PC-3 (cell line): ENCODE data around the gene TGM5. TPM values are rescaled to one million over a fixed set of nuclear protein-coding genes. Genes with fewer than 3 reads are reported as not detected.

Experiments used
- ATAC-seq: fragments of 200-7000 bp; cut with Tn5 transposase; 2 replicates; pipeline ENCODE4 v1.9.1; 2020; ENCODE audit warnings: mild to moderate bottlenecking, moderate library complexity
- BruUV-seq: library from RNA; stranded (reverse); fragments of 400-500 nt; replicated peaks from 2 replicates; lab custom pipeline; 2021; lab: Mats Ljungman, UMichigan
- CTCF ChIA-PET: fragments of 300-600 bp; sonication (Branson Sonifier 250); formaldehyde crosslinking; loops from one replicate; lab custom pipeline; 2022; ENCODE audit warnings: antibody characterized with exemption; lab: Charles Lee
- POLR2A ChIA-PET: fragments of 300-600 bp; sonication (Branson Sonifier 250); formaldehyde crosslinking; loops from one replicate; lab custom pipeline; 2022; ENCODE audit warnings: antibody characterized with exemption; ENCODE audit not compliant: unreplicated experiment; lab: Charles Lee
- DNase-seq: peaks from one replicate; pipeline ENCODE4 v3.0.0-alpha.2; 2015
- H2AFZ ChIP-seq: fragments of 300-600 bp; sonication (generic); 2 replicates; pipeline ENCODE4 v1.6.0; 2016; ENCODE audit warnings: antibody characterized with exemption, low read length
- H3F3A ChIP-seq: fragments of 300-600 bp; sonication (generic); one replicate; pipeline ENCODE4 v1.6.0; 2017; ENCODE audit warnings: antibody characterized with exemption, low read length, control low read depth, mild to moderate bottlenecking; ENCODE audit not compliant: unreplicated experiment
- H3K27ac ChIP-seq: fragments of 300-600 bp; sonication (generic); 2 replicates; pipeline ENCODE4 v1.5.1; 2016; ENCODE audit warnings: mild to moderate bottlenecking, low read length
- H3K27me3 ChIP-seq: fragments of 300-600 bp; sonication (generic); 2 replicates; pipeline ENCODE4 v1.6.1; 2016; ENCODE audit warnings: low read length, mixed read lengths
- H3K36me3 ChIP-seq: fragments of 300-600 bp; sonication (generic); 2 replicates; pipeline ENCODE4 v1.6.1; 2016; ENCODE audit warnings: low read depth, mixed run types, low read length, mixed read lengths
- H3K4me1 ChIP-seq: fragments of 300-600 bp; sonication (generic); 2 replicates; pipeline ENCODE4 v1.5.1; 2016; ENCODE audit warnings: low read length; ENCODE audit not compliant: insufficient read depth
- H3K4me2 ChIP-seq: fragments of 300-600 bp; sonication (generic); 2 replicates; pipeline ENCODE4 v1.6.0; 2016; ENCODE audit warnings: low read length
- H3K4me3 ChIP-seq: fragments of 300-600 bp; sonication (generic); 2 replicates; pipeline ENCODE4 v1.5.1; 2016; ENCODE audit warnings: mild to moderate bottlenecking, low read length, mixed read lengths
- H3K79me2 ChIP-seq: fragments of 300-600 bp; sonication (generic); 2 replicates; pipeline ENCODE4 v1.6.1; 2017; ENCODE audit warnings: low read length, mixed read lengths
- H3K9ac ChIP-seq: fragments of 300-600 bp; sonication (generic); 2 replicates; pipeline ENCODE4 v1.6.0; 2016; ENCODE audit warnings: mild to moderate bottlenecking, low read length
- H3K9me2 ChIP-seq: fragments of 300-600 bp; sonication (generic); replicated peaks from 2 replicates; pipeline ENCODE4 v1.6.1; 2016; ENCODE audit warnings: mixed run types, low read length, mixed read lengths
- H3K9me3 ChIP-seq: fragments of 300-600 bp; sonication (generic); 2 replicates; pipeline ENCODE4 v1.6.1; 2016; ENCODE audit warnings: low read length, mixed read lengths
- H4K20me1 ChIP-seq: fragments of 300-600 bp; sonication (generic); 2 replicates; pipeline ENCODE4 v1.6.1; 2016; ENCODE audit warnings: low read length, mixed read lengths
- EZH2 ChIP-seq: fragments of 300-600 bp; sonication (generic); IDR thresholded peaks from one replicate; pipeline ENCODE4 v1.6.1; 2017; ENCODE audit warnings: antibody characterized with exemption, mild to moderate bottlenecking, low read length; ENCODE audit not compliant: unreplicated experiment
- EZH2phosphoT487 ChIP-seq: fragments of 300-600 bp; sonication (generic); IDR thresholded peaks from 2 replicates; pipeline ENCODE4 v1.6.1; 2018; ENCODE audit warnings: mild to moderate bottlenecking, antibody characterized with exemption, low read length, borderline replicate concordance
- intact Hi-C: fragments of 100-400 bp; cut with micrococcal nuclease; formaldehyde crosslinking; loops from 2 replicates; pipeline ENCODE4 v1.9.0; 2023
- total RNA-seq: library from RNA; depleted of rRNA; stranded (reverse); fragments of >200 nt; gene quantifications from 2 replicates; pipeline ENCODE4 v1.2.3, GENCODE V29; 2014
- TF ChIP-seq, protein P1 (sequence below): fragments of 300-600 bp; sonication (generic); conservative IDR thresholded peaks from 2 replicates; pipeline ENCODE4 v1.5.1; 2017; ENCODE audit warnings: antibody characterized with exemption, low read depth, mild to moderate bottlenecking, low read length

Gene TGM5
- total RNA-seq, 1 experiment from 2014 or later: not detected

- CTCF ChIA-PET: interaction anchor here (0.6 to 1.1 kb wide), 9 partner anchors 12 to 467 kb away, joined by 3 to 13 read pairs (median 4); no protein-coding TSS in a partner anchor
- Histone ChIP-seq H4K20me1 (no peaks in the 10 kb centered on the region), H3K79me2 (no peaks in the 10 kb centered on the region), H3K9me3 (no peaks in the 10 kb centered on the region), H2AFZ (peak overlapping the region; percentile 24; the same call in 1 of the 2 replicates), H3K27ac (no peak overlapping the region), H3F3A (no peaks in the 10 kb centered on the region), H3K4me3 (no peak overlapping the region), H3K4me1 (peaks cover 7% of the 10 kb centered on the region; the same call in 1 of the 2 replicates), H3K36me3 (no peaks in the 10 kb centered on the region), H3K9me2 (no peaks in the 10 kb centered on the region), H3K9ac (no peak overlapping the region), H3K27me3 (no peaks in the 10 kb centered on the region), H3K4me2 (no peak overlapping the region)
- peak; percentile 73 for DNase-seq
- intact Hi-C loops: loop anchor here (1.0 kb wide), 1 partner anchor 17 kb away; no protein-coding TSS in a partner anchor
- POLR2A ChIA-PET: no interaction called here
- no TSS peak for BruUV-seq
- no peak for TF ChIP-seq EZH2
- TF ChIP-seq, protein P1, sequence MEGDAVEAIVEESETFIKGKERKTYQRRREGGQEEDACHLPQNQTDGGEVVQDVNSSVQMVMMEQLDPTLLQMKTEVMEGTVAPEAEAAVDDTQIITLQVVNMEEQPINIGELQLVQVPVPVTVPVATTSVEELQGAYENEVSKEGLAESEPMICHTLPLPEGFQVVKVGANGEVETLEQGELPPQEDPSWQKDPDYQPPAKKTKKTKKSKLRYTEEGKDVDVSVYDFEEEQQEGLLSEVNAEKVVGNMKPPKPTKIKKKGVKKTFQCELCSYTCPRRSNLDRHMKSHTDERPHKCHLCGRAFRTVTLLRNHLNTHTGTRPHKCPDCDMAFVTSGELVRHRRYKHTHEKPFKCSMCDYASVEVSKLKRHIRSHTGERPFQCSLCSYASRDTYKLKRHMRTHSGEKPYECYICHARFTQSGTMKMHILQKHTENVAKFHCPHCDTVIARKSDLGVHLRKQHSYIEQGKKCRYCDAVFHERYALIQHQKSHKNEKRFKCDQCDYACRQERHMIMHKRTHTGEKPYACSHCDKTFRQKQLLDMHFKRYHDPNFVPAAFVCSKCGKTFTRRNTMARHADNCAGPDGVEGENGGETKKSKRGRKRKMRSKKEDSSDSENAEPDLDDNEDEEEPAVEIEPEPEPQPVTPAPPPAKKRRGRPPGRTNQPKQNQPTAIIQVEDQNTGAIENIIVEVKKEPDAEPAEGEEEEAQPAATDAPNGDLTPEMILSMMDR: peak; percentile 92
- ATAC-seq: peak; percentile 88
Observed at GRCh38 chr15:43204016-43204901, 62.5 kb downstream of the TGM5 start.

GRCh38 chr15:43199945-43200488 lies 66.7 kb downstream of the TGM5 start:
- Histone ChIP-seq H3F3A (no peaks in the 10 kb centered on the region), H3K9me2 (no peaks in the 10 kb centered on the region), H4K20me1 (no peaks in the 10 kb centered on the region), H3K27me3 (no peaks in the 10 kb centered on the region), H3K36me3 (peaks cover 2% of the 10 kb centered on the region; the same call in 1 of the 2 replicates), H3K4me3 (no peak overlapping the region), H3K4me2 (no peak overlapping the region), H3K9ac (no peak overlapping the region), H3K27ac (no peak overlapping the region), H3K79me2 (no peaks in the 10 kb centered on the region), H3K4me1 (peaks cover 7% of the 10 kb centered on the region; the same call in 1 of the 2 replicates), H2AFZ (no peak overlapping the region), H3K9me3 (no peaks in the 10 kb centered on the region)
- ChIA-PET CTCF (no interaction called here), POLR2A (no interaction called here)
- DNase-seq: no peak
- intact Hi-C loops: no loop called here
- ATAC-seq: no peak
- BruUV-seq: no TSS peak
- no peak for TF ChIP-seq EZH2
- TF ChIP-seq, protein P1: no peak
- TF ChIP-seq EZH2phosphoT487: no peak
